SW480 (cell line): ENCODE data around the gene IL10.
A peak's percentile ranks its signal among the peaks of the same experiment; 100 is the strongest.
"Not testable (repeated sequence)": the region's sequence is repeated elsewhere in the genome, so short reads cannot be mapped to it uniquely, and the experiment has no call there.

Experiments
- DNase-seq: peaks from one replicate; pipeline ENCODE4 v3.0.0-alpha.2; 2016; ENCODE audit warnings: low spot score

IL10 gene

DNA sequence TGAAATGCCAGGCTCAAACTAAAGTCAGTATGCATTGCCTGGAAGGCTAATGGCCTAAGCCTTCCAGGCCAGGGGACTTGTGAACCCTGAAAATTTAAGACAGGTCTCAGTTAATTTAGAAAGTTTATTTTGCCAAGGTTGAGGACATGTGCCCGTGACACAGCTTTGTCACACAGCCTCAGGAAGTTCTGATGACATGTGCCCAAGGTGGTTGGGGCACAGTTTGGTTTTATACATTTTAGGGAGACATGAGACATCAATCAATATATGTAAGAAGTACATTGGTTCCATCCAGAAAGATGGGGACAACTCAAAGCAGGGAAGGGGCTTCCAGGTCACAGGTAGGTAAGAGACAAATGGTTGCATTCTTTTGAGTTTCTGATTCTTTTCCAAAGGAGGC is 6.5 kb downstream of the IL10 start:
- DNase-seq: not testable (repeated sequence)

DNA sequence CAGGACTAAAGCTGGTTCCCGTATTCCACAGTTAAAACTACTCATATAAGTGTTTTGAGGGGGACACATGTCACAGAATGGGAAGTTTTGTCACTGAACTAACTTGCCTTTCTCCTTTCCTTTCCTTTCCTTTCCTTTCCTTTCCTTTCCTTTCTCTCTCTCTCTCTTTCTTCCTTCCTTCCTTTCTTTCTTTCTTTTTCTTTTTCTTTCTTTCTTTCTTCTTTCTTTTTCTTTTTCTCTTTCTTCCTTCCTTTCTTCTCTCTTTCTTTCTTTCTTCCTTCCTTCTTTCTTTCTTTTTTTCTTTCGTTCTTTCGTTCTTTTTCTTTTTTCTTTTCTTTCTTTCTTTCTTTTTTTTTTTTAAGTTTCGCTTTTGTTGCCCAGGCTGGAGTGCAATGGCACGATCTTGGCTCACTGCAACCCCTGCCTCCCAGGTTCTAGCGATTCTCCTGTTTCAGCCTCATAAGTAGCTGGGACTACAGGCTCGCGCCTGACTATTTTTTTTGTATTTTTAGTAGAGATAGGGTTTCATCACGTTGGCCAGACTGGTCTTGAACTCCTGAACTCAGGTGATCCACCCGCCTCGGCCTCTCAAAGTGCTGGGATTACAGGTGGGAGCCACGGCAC is 9.4 kb downstream of the IL10 start:
- not testable (repeated sequence) for DNase-seq

DNA sequence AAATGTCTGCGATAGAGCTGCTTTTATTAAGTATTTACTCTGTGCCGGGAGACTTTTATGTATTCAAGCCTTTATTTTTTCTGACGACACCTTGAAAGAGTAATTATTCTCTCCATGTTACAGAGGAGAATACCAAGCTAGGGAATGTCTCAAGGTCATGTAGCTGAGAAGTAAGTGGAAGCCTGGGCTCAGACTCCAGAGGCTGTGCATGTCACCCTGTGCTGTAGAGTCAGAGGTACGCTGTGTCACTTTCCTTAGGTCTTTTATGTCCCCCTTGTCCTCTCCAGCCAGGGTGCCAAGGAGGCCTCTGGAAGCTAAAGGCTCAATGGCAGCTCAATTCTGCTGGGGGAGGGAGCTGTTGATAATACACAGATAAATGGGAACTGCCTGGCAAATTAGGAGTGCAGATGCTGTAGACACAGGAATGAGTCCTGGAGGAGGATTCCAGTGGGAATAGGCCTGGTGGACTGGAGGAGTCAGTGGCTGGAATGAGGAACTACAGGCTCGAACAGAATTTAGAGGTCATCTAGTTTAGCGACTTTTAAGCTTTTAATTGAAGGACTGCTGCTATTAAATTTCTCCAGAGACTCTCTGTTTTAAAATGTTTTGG is 11.0 kb downstream of the IL10 start:
- no peak for DNase-seq

DNA sequence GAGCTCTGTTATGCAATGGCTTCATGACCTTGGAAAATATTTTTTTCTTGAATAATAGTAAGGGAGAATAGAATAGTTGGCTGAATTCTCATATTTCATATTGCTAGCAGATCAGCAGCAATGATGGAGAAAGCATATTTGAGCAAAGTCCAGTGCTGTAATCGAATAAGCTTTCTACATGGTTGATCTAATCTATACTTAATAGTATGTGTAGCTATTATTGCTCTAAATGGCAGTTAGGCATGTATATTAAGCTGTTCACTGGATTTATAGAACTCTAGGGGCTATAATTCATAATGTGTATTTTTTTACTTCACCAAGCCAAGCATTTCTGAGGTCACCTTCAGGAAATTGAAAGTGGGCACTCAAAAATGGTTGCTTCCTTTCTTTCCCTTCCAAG is 11.7 kb downstream of the IL10 start:
- no peak for DNase-seq

DNA sequence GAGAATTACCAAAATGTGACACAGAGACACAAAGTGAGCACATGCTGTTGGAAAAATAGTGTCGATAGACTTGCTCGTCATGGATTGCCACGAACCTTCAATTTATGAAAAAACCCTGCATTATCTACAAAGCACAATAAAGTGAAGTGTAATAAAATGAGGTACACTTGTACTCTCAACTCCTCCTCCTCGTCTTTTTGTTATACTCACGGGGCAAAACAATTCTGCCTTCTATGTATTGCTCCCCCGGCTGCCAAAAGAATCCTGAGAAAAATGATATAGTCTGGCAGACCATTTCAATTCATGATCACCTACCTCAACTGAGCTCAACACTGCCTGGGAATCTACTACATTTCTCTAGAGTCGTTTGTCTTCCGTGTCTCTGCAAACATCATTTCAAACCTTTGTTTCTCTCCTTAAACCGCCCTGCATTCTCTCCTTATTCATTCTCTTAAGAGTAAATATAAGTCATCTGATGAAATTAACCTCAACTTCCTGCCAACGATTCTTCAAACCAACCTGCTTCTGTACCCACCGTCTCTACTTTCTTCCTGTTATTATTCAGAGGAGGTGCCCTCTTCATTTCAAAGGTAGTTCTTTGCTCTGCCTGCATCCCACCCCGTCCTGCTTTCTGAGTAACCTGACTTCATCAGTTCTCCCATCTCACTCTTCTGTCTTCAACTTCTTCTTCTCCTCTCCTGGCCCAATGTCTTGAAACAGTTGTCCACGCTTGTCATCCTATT is 14.6 kb downstream of the IL10 start:
- DNase-seq: no peak

DNA sequence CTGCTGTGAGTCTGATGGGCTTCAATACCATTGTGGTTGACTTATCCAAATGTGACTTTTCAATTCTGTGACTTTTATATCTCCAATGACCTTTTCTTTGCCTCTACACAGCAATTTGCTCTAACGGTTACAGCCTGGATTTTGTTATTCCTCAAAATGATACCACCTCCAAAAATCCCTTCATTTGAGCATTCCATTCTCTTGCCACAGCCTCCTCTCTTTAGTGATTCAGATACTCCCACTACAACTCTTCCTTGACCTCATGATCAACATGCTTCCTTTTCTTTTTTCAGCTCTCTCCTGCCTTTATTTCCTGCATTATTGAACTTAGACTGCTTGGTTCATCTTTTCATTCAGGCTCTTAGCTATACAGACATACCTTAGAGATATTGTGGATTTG is 18.3 kb downstream of the IL10 start:
- no peak for DNase-seq

DNA sequence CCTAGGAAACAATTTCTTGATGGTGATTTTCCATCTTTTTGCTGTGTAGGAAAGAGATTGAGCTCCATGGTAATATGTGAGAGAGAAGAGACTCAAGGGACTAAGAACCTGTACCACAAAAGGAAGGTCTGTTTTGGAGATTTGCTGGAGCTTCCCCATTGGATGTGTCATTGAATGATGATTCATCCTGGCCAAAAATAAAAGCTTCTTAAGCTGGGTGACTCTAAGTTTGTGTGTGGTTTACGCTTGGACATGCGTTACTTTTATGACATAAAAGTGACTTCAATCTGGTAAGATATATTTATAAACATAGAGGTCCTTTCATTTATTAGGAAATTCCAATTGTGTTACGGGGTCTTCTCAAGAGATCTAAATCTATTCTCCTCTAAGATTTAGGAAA is 19.2 kb downstream of the IL10 start:
- no peak for DNase-seq

DNA sequence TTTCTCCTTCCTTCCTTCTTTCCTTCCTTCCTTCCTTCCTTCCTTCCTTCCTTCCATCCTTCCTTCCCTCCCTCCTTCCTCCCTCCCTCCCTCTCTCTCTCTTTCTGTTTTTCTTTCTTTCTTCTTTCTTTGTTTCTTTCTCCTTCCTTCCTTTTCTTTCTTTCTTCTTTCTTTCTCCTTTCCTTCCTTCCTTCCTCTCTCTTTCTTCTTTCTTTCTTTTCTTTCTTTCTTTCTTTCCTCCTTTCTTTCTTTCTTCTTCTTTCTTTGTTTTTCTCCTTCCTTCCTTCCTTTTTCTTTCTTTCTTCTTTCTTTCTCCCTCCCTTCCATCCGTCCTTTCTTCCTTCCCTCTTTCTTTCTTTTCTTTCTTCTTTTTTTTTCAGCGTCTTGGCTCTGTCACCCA is 19.8 kb downstream of the IL10 start:
- DNase-seq: no peak

DNA sequence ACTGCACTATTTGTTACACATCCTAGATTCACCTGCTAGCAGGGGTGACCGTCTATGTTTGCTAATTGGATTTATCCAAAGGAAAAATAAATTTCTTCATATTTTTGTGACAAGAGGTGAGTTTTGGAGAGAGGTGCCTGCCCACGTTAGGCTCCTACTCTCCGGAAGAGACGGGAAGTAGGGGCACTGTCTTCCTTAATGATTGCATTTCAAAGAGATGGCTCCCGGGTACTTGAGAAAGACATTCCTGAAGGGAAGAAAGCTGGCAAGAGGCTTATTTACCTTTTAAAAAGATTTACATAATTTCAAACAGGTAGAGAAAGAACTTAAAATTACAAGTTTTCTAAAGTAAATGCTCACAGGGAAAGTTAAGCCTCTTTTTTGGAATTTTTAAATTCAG is 20.4 kb downstream of the IL10 start:
- no peak for DNase-seq

DNA sequence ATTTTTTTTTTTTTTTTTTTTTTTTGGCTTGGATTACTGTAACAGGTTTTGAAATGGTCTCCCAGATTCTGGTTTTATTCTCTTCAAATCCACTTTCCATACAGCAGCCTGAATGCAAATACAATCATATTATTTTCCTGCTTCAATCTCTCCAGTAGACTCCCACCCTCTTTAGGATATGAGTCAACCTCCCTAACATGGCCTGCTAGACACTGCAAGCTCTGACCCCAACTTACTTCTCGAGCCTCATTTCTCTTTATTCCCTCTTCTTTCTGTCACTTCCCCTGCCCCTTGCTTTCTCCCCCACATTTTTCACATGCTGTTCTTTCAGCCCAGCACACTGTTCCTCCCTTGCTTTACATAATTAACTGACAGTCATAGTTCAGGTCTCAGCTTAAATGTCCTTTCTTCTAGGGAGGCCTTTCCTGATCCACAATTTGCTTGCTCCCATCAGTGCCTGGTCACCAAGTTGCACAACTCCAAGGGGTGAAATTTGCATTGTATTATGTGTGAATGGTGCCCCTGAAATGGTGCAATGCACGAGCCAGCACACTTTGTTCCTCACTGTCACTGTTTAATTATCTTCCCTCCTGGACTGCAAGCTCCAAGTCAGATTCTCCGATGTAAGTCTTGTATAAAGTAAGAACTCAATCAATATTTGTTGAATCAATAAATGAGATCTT is 23.8 kb downstream of the IL10 start:
- DNase-seq: no peak

DNA sequence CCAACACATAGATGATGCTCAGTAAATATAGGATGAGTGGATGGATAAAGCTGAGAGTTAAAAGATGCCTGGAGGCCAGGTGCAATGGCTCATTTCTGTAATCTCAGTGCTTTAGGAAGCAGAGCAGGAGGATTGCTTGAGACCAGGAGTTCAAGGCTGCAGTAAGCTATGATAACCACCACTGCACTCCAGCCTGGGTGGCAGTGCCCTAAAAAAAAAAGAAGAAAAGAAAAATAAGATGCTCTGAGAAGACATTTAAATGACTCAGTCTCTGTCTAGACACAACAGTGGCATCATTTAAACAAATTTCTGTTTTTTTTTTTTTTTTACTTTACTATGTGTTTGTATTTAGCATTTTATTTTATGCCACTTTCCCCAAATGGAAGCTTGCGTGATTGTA is 27.0 kb downstream of the IL10 start:
- no peak for DNase-seq

DNA sequence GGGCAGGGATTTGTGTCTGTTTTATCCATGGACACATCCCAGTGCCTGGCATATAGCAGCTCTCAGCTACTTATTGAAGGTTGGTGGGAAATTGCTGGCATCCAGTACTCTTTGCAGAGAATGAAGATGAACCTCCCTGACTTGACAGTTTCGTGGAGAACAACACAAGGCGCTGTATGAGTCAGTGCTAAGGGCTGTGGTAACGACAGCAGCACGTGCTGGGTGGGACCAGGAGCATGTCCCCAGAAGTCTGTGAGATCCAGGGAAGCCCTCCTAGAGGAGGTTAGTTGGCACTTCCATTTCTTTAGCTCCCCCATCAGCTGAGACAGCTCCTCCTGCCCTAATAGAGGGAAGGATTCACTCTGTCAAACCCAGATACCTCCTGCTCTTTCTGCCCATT is 27.6 kb downstream of the IL10 start:
- no peak for DNase-seq

DNA sequence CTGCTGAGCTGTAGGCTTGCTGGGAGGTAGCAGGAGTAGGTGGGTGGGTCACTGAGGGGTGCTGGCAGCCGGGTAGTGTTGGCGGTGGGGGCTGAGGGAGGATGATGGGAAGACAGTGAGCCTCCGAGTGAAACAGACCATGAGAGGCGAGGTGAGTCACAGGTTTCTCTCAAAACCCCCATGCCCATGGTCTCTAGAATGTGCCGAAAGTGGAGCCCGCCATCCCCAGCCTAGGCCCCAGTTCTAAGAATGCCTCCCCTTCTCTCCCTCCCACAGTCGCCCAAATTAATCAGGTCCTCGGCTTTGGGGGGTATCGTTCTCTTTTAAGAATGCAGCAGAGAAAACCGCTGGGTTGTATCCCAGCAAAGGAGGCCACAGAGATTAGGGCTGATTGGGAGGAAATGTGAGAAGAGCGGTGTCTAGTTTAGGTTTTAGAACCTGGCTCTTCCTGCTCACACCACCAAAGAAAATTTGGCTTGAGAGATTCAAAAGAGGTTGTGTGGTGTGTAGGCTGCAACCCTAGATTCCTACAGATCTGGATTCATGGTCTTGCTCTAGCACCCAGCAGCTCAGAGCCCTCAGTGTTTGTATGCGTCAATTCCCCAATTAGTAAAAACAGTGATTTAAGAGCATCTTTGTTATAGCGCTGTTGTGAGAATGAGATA is 29.4 kb downstream of the IL10 start:
- DNase-seq: no peak

DNA sequence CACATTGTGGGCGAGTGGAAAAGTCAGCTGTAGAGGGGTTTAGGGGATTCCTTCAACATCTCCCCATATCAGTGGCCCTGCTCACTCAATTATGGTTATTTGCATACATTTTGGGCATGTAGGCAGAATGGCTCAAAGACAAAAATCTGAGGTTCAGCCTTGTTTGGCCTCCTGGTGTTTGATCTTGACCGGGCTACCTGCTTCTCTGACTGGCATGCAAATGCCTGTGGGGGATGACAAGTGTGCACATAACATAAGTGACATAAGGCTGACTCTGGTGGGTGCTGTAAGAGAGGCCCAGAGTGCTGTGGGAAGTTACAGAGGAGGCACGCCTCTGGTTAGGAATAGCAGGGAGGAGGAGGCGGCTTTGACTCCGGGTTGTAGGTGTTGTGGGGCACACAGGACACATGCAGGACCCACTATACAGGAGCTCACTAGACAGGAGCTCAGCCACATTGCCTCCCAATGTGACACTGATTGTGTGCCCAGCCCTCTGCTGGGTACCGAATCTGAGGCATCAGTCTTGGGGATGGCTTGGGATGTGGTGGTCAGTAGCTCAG is 31.1 kb downstream of the IL10 start:
- DNase-seq: peak; percentile 30

DNA sequence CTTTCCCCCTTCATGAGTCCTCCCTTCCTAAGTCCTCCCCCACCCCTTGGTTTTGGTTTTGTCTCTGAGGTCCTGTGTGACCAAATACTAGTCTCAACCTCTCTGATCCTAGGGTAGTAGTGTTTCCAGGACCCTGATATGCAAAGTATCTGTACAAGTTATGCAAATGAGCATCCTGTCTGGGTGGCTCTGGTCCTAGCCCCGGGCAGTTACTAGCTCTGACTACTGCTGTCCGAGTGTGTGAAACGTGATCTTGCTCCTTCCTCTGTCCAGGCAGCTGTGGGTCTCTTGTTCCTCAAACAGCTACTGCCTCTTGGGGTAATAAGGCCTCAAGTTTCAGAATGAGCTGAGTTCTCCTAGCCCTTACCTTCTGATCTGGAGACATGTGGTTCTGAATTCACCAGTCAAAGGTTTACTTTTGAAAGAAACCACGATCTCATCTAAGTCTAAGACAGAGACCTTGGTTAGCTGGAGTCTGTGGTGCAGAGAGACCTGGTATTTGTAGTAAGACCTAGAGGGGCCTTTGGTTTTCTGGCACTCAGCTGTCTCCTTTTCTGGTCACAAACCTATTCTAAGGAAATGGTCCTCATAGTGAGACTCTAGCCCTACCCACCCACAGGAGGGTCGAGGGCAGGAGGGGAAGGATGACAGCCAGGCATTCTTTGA is 32.8 kb downstream of the IL10 start:
- DNase-seq: no peak

DNA sequence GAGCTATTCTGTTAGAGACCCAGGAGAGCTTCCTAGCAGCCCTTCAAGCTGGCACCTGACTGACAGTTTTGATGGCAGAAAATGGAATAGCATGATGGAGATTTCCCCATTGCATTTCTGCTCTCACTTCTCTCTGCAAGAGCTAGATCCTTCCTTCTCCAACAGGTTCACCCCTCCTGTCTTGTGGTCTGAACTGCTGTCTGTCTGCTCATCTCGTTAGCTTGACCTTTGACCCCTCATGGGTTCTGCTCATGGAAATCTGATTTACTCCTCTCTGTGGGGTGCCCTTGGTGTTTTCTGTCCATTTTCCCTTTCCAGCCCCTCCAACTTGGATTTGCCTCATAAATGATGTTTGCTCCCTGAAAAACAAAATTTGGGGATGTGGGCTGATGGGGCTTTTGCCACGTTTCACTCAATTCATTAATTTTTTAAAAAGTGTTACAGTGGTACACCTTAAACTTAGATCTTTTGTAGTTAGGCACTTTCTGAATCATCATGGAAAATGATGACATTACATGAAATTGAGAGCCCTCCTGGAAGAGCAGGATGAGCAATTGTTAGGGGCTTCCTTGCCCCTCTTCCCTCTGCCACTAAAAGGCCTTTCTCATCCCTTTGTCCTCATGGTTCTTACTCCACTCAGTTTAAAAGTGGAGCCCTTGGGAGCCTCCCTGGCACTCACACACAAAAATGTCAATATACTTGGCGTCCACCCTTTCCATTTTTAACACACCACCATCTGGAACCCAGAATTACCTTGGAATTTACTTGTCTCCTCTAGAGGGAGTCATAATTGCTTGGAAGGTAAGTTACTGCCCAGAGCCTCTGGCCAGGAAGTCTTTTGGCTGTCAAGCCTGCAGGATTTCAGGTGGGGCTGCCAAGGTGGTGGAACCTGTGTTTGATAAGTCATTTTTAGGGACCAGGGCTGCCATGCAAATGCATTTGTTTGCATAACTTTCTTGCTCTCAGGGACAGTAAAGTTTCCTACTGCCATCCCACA is 33.6 kb downstream of the IL10 start:
- peak; percentile 49 for DNase-seq

DNA sequence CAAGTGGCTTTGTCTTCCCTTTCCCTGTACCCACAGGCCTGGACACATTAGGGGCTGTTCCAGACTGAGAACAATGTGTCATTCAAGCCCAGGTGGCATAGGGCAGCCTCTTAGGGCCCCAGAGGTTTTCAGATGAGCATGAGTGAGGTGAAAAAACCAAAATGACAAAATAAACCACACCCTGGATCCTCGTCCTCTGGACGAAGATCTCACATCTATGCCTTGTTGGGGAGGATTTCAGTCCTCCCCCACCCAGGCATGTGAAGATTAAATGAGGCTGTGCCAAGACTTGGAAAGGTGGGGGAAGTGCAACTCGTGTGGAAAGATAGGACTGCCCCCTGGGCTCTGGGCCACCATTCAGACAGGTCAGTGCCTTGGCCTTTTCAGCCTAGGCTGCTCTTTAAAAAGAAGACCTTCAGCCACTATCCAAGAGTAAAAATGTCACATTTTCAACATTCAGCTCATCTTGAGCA is 34.5 kb downstream of the IL10 start:
- peak; percentile 36 for DNase-seq

DNA sequence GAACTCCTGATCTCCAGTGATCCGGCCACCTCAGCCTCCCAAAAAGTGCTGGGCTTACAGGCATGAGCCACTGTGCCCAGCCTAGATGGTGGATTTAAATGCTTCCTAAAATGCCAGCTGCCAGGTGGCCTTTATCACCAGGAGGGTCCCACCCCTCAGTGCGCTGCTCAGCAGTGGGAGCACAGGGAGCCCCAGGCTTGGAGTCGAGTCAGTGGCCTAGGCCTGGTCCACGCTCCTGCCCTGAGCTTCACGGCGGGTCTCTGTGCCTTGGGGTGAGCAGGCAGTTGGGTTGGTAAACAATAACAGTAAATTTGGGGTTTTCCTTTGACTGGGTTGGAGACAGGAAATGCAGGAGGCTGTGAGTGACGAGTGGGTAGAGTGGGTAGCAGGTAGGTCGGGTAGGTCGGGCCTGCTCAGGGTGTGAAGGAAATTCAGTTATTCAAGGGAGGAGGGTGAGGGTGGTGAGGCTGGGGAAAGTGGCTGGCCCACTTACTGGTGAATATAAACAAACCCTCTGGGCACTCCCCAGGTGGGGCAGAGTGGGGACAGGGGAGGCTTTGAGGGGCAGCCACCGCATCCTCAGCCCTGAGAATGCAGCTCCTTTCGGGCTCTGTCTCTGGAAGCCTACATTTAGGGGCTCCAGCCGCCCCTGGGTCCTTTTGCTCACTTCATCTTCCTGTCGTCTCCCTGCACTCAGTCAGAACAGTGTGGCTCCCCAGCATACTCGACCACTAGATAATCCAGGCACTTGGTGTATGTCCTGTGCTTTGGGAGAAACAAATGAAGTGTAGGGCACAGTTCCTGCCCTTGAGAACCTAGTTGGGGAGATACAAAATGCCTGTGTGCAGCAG is 35.2 kb downstream of the IL10 start:
- DNase-seq: no peak

DNA sequence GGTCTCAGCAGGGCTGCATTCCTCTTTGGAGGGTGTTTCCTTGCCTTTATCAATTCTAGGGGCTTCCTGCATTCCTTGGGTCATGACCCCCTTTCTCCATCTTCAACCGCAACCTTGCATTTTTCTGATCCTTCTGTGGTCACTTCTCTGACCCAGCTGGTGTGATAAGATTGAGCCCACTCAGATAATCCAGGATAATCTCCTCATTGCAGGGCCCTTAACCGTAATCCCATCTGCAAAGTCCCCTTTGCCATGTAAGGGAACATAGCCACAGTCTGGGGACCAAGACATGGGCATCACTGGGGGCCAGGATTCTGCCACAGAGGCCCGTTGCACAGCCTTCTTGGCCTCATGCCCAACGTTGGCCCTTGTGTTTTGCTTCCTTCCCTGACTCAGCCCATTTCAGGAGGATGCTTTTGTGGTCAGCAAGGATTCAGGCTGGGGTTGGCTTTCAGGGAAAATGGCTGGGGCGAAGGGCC is 36.7 kb downstream of the IL10 start:
- DNase-seq: no peak
